Measurements from ENCODE around the gene TTC39B. TPM values are rescaled to one million over a fixed set of nuclear protein-coding genes. Genes with fewer than 3 reads are reported as not detected.
A peak's percentile ranks its signal among the peaks of the same experiment; 100 is the strongest.

Gene TTC39B
- total and polyA plus RNA-seq, 5 donors, result 1.00 to 3.8 (median 3.2) TPM

- no peak overlapping the region for H3K4me3 ChIP-seq (ENCODE audit: low read length)
- 93% methylated on average over 7 of the region's 7 CpGs for WGBS
- ATAC-seq (no peak), DNase-seq (peak in 1 of 3 donors; percentile 21)
- no peaks in the 10 kb centered on the region for H3K27me3 ChIP-seq (ENCODE audit: control insufficient read depth, insufficient read depth)
- intact Hi-C loops (cut with DNase I), result no loop called here
- H3K27ac ChIP-seq (ENCODE audit: low read length), result no peak overlapping the region
- peaks cover 3% of the 10 kb centered on the region for H3K4me1 ChIP-seq (ENCODE audit: control insufficient read depth, insufficient read depth, low read length)
- no peaks in the 10 kb centered on the region for H3K9me3 ChIP-seq (ENCODE audit: control insufficient read depth, low read length)
Observed at GRCh38 chr9:15225564-15226126, 81.4 kb downstream of the TTC39B start.

GRCh38 chr9:15222313-15222712, 84.7 kb downstream of the TTC39B start:
- 95% methylated on average over 3 of the region's 3 CpGs for WGBS
- ATAC-seq (no peak), DNase-seq (no peak)
- no peaks in the 10 kb centered on the region for H3K27me3 ChIP-seq (ENCODE audit: control insufficient read depth, insufficient read depth)
- intact Hi-C loops (cut with DNase I), result no loop called here
- no peak overlapping the region for H3K27ac ChIP-seq (ENCODE audit: low read length)
- peaks cover 3% of the 10 kb centered on the region for H3K4me1 ChIP-seq (ENCODE audit: control insufficient read depth, insufficient read depth, low read length)
- H3K9me3 ChIP-seq (ENCODE audit: control insufficient read depth, low read length), result no peaks in the 10 kb centered on the region
- no peak overlapping the region for H3K4me3 ChIP-seq (ENCODE audit: low read length)

- Histone ChIP-seq H3K4me1 (ENCODE audit: control insufficient read depth, insufficient read depth, low read length) (peaks cover 3% of the 10 kb centered on the region), H3K27ac (ENCODE audit: low read length) (no peak overlapping the region), H3K9me3 (ENCODE audit: control insufficient read depth, low read length) (no peaks in the 10 kb centered on the region), H3K27me3 (ENCODE audit: control insufficient read depth, insufficient read depth) (no peaks in the 10 kb centered on the region), H3K4me3 (ENCODE audit: low read length) (no peak overlapping the region)
- intact Hi-C loops (cut with DNase I), result no loop called here
- ATAC-seq (no peak), DNase-seq (no peak)
- 82% methylated on average over 4 of the region's 4 CpGs for WGBS
Observed at GRCh38 chr9:15221746-15222145, 85.3 kb downstream of the TTC39B start.

- intact Hi-C loops (cut with DNase I), result no loop called here
- Histone ChIP-seq H3K4me1 (ENCODE audit: control insufficient read depth, insufficient read depth, low read length) (peaks cover 3% of the 10 kb centered on the region), H3K9me3 (ENCODE audit: control insufficient read depth, low read length) (no peaks in the 10 kb centered on the region), H3K27me3 (ENCODE audit: control insufficient read depth, insufficient read depth) (no peaks in the 10 kb centered on the region), H3K4me3 (ENCODE audit: low read length) (no peak overlapping the region), H3K27ac (ENCODE audit: low read length) (no peak overlapping the region)
- ATAC-seq, result peak; percentile 46 to 78
- 78% methylated on average over 7 of the region's 7 CpGs for WGBS
- no peak for DNase-seq
Observed at GRCh38 chr9:15220658-15221318, 86.2 kb downstream of the TTC39B start.

GRCh38 chr9:15219546-15219945, 87.5 kb downstream of the TTC39B start:
- ATAC-seq (no peak), DNase-seq (no peak)
- 79% methylated on average over 5 of the region's 5 CpGs for WGBS
- no peak overlapping the region for H3K4me3 ChIP-seq (ENCODE audit: low read length)
- no peaks in the 10 kb centered on the region for H3K9me3 ChIP-seq (ENCODE audit: control insufficient read depth, low read length)
- peaks cover 3% of the 10 kb centered on the region for H3K4me1 ChIP-seq (ENCODE audit: control insufficient read depth, insufficient read depth, low read length)
- H3K27me3 ChIP-seq (ENCODE audit: control insufficient read depth, insufficient read depth), result no peaks in the 10 kb centered on the region
- intact Hi-C loops (cut with DNase I), result loop anchor here in 2 of 4 donors (10.0 kb wide), 2 partner anchors 195 to 385 kb away; no protein-coding TSS in a partner anchor
- no peak overlapping the region for H3K27ac ChIP-seq (ENCODE audit: low read length)

- Histone ChIP-seq H3K27ac (ENCODE audit: low read length) (no peak overlapping the region), H3K4me1 (ENCODE audit: control insufficient read depth, insufficient read depth, low read length) (peaks cover 3% of the 10 kb centered on the region), H3K27me3 (ENCODE audit: control insufficient read depth, insufficient read depth) (no peaks in the 10 kb centered on the region), H3K4me3 (ENCODE audit: low read length) (no peak overlapping the region), H3K9me3 (ENCODE audit: control insufficient read depth, low read length) (no peaks in the 10 kb centered on the region)
- intact Hi-C loops (cut with DNase I), result loop anchor here in 2 of 4 donors (10.0 kb wide), 2 partner anchors 196 to 386 kb away; no protein-coding TSS in a partner anchor
- DNase-seq (no peak), ATAC-seq (no peak)
Observed at GRCh38 chr9:15218994-15219393, 88.0 kb downstream of the TTC39B start.

- ATAC-seq (no peak), DNase-seq (no peak)
- Histone ChIP-seq H3K4me1 (ENCODE audit: control insufficient read depth, insufficient read depth, low read length) (no peaks in the 10 kb centered on the region), H3K27me3 (ENCODE audit: control insufficient read depth, insufficient read depth) (no peaks in the 10 kb centered on the region), H3K27ac (ENCODE audit: low read length) (no peak overlapping the region), H3K9me3 (ENCODE audit: control insufficient read depth, low read length) (no peaks in the 10 kb centered on the region), H3K4me3 (ENCODE audit: low read length) (no peak overlapping the region)
- 87% methylated on average over 5 of the region's 5 CpGs for WGBS
- intact Hi-C loops (cut with DNase I), result loop anchor here (5.0 to 10.0 kb wide), 3 partner anchors 202 to 394 kb away; no protein-coding TSS in a partner anchor
Observed at GRCh38 chr9:15213249-15213648, 93.8 kb downstream of the TTC39B start.

GRCh38 chr9:15211815-15212495, 95.1 kb downstream of the TTC39B start:
- DNase-seq (no peak), ATAC-seq (no peak)
- no peaks in the 10 kb centered on the region for H3K4me1 ChIP-seq (ENCODE audit: control insufficient read depth, insufficient read depth, low read length)
- intact Hi-C loops (cut with DNase I), result loop anchor here (5.0 to 10.0 kb wide), 3 partner anchors 203 to 395 kb away; no protein-coding TSS in a partner anchor
- no peaks in the 10 kb centered on the region for H3K9me3 ChIP-seq (ENCODE audit: control insufficient read depth, low read length)
- no peak overlapping the region for H3K27ac ChIP-seq (ENCODE audit: low read length)
- WGBS, result 75% methylated on average over 4 of the region's 4 CpGs
- H3K27me3 ChIP-seq (ENCODE audit: control insufficient read depth, insufficient read depth), result no peaks in the 10 kb centered on the region
- no peak overlapping the region for H3K4me3 ChIP-seq (ENCODE audit: low read length)

- Histone ChIP-seq H3K27ac (ENCODE audit: low read length) (peak overlapping the region; percentile 53), H3K4me1 (ENCODE audit: control insufficient read depth, insufficient read depth, low read length) (no peaks in the 10 kb centered on the region), H3K27me3 (ENCODE audit: control insufficient read depth, insufficient read depth) (no peaks in the 10 kb centered on the region), H3K9me3 (ENCODE audit: control insufficient read depth, low read length) (no peaks in the 10 kb centered on the region), H3K4me3 (ENCODE audit: low read length) (no peak overlapping the region)
- 31% methylated on average over 6 of the region's 6 CpGs for WGBS
- intact Hi-C loops (cut with DNase I), result loop anchor here (5.0 to 10.0 kb wide), 3 partner anchors 204 to 396 kb away; no protein-coding TSS in a partner anchor
- DNase-seq (peak in 1 of 3 donors; percentile 29), ATAC-seq (peak; percentile 73)
Observed at GRCh38 chr9:15211160-15211814, 95.7 kb downstream of the TTC39B start.

- H3K4me1 ChIP-seq (ENCODE audit: control insufficient read depth, insufficient read depth, low read length), result no peaks in the 10 kb centered on the region
- no peaks in the 10 kb centered on the region for H3K9me3 ChIP-seq (ENCODE audit: control insufficient read depth, low read length)
- ATAC-seq (no peak), DNase-seq (no peak)
- no peak overlapping the region for H3K4me3 ChIP-seq (ENCODE audit: low read length)
- WGBS, result 80% methylated on average over 3 of the region's 3 CpGs
- no peak overlapping the region for H3K27ac ChIP-seq (ENCODE audit: low read length)
- no peaks in the 10 kb centered on the region for H3K27me3 ChIP-seq (ENCODE audit: control insufficient read depth, insufficient read depth)
- intact Hi-C loops (cut with DNase I), result no loop called here
Observed at GRCh38 chr9:15206903-15207696, 99.9 kb downstream of the TTC39B start.
